PFSK-1 (cell line): Measurements from ENCODE around the gene PGBD2.

Source experiments
- FOXP2 ChIP-seq: optimal IDR thresholded peaks from 2 replicates; pipeline ENCODE3; 2011; ENCODE audit warnings: borderline replicate concordance, control low read depth, inconsistent platforms; ENCODE audit not compliant: insufficient read depth; ENCODE audit errors: extremely low read length, extremely low read depth
- POLR2AphosphoS5 ChIP-seq: IDR thresholded peaks from 2 replicates; pipeline ENCODE4 v1.6.1; 2012; ENCODE audit warnings: low read depth, mild to moderate bottlenecking, control low read depth, low read length, moderate library complexity
- SIN3A ChIP-seq: IDR thresholded peaks from 2 replicates; pipeline ENCODE4 v1.6.1; 2012; ENCODE audit warnings: mild to moderate bottlenecking, low read length, moderate library complexity, borderline replicate concordance; ENCODE audit not compliant: insufficient read depth
- TAF1 ChIP-seq: IDR thresholded peaks from 2 replicates; pipeline ENCODE4 v1.6.1; 2012; ENCODE audit warnings: low read length, control low read depth, borderline replicate concordance; ENCODE audit not compliant: insufficient read depth
- TF ChIP-seq, protein P1 (sequence below), 2 experiments: IDR thresholded peaks; 2 replicates each; pipeline versions ENCODE4 v1.6.1 to v1.8.0; 2011 to 2012; ENCODE audit warnings: low read depth in 2 of 2, low read length in 2 of 2, control low read depth in 1 of 2, inconsistent platforms in 1 of 2, mild to moderate bottlenecking in 1 of 2, moderate library complexity in 1 of 2; ENCODE audit not compliant: insufficient read depth in 1 of 2

DNA sequence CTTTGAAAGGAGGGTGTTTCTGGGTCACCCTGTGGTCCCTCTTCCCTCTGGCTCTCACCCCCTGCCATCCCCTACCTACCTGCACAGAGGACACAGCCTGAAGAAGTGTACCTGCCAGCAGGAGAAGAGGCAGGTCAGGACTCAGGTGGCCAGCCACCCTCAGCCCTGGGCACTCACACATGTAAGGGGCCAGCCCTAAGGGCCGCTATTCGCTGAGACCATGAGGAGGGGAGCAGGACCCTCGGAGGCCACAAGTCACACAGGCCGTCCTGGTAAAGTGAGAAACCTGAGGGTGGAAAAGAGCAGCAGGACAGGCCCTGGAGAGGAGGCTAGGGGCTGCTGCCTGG is 48.3 kb upstream of the PGBD2 start:
- TF ChIP-seq SIN3A (no peak), POLR2AphosphoS5 (no peak), TAF1 (no peak), FOXP2 (no peak)
- TF ChIP-seq, protein P1, sequence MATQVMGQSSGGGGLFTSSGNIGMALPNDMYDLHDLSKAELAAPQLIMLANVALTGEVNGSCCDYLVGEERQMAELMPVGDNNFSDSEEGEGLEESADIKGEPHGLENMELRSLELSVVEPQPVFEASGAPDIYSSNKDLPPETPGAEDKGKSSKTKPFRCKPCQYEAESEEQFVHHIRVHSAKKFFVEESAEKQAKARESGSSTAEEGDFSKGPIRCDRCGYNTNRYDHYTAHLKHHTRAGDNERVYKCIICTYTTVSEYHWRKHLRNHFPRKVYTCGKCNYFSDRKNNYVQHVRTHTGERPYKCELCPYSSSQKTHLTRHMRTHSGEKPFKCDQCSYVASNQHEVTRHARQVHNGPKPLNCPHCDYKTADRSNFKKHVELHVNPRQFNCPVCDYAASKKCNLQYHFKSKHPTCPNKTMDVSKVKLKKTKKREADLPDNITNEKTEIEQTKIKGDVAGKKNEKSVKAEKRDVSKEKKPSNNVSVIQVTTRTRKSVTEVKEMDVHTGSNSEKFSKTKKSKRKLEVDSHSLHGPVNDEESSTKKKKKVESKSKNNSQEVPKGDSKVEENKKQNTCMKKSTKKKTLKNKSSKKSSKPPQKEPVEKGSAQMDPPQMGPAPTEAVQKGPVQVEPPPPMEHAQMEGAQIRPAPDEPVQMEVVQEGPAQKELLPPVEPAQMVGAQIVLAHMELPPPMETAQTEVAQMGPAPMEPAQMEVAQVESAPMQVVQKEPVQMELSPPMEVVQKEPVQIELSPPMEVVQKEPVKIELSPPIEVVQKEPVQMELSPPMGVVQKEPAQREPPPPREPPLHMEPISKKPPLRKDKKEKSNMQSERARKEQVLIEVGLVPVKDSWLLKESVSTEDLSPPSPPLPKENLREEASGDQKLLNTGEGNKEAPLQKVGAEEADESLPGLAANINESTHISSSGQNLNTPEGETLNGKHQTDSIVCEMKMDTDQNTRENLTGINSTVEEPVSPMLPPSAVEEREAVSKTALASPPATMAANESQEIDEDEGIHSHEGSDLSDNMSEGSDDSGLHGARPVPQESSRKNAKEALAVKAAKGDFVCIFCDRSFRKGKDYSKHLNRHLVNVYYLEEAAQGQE (IDR thresholded peaks at IDR 0.05; ENCODE audit: insufficient read depth in 1 of 2, low read depth in 2 of 2, low read length in 2 of 2) = no peak
